ENCODE data around the gene CCL26. TPM values are rescaled to one million over a fixed set of nuclear protein-coding genes. Genes with fewer than 3 reads are reported as not detected.

CCL26 gene
- total RNA-seq: not detected in 2 replicates

GRCh38 chr7:75772081-75773077 is at the start of gene CCL26:
CCL26 (minus strand) TSS chr7:75772211; CDS start chr7:75772176, 35 bp downstream.
- intact Hi-C loops (cut with micrococcal nuclease): no loop called here

- intact Hi-C loops (cut with micrococcal nuclease): no loop called here
Observed at GRCh38 chr7:75820688-75821087, 48.7 kb upstream of the CCL26 start.

GRCh38 chr7:75819711-75820110 is 47.7 kb upstream of the CCL26 start:
- intact Hi-C loops (cut with micrococcal nuclease): no loop called here

- intact Hi-C loops (cut with micrococcal nuclease): no loop called here
Observed at GRCh38 chr7:75818472-75818871, 46.5 kb upstream of the CCL26 start.

GRCh38 chr7:75817116-75817515 is 45.1 kb upstream of the CCL26 start:
- intact Hi-C loops (cut with micrococcal nuclease): no loop called here

GRCh38 chr7:75815418-75816064 is 43.5 kb upstream of the CCL26 start:
- intact Hi-C loops (cut with micrococcal nuclease): no loop called here

GRCh38 chr7:75814407-75814947 is 42.5 kb upstream of the CCL26 start:
- intact Hi-C loops (cut with micrococcal nuclease): no loop called here

- intact Hi-C loops (cut with micrococcal nuclease): no loop called here
Observed at GRCh38 chr7:75813781-75814236, 41.8 kb upstream of the CCL26 start, which contains the start of gene CCL24. CCL24 (minus strand) TSS chr7:75813806; CDS start chr7:75813715, 91 bp downstream.

GRCh38 chr7:75813084-75813483 is 41.1 kb upstream of the CCL26 start:
- intact Hi-C loops (cut with micrococcal nuclease): no loop called here

GRCh38 chr7:75811894-75812678 is 40.1 kb upstream of the CCL26 start:
- intact Hi-C loops (cut with micrococcal nuclease): no loop called here

GRCh38 chr7:75809396-75809795 is 37.4 kb upstream of the CCL26 start:
- intact Hi-C loops (cut with micrococcal nuclease): no loop called here

GRCh38 chr7:75808106-75808505 is 36.1 kb upstream of the CCL26 start:
- intact Hi-C loops (cut with micrococcal nuclease): no loop called here

- intact Hi-C loops (cut with micrococcal nuclease): no loop called here
Observed at GRCh38 chr7:75807452-75807851, 35.4 kb upstream of the CCL26 start.

GRCh38 chr7:75806560-75807307 is 34.7 kb upstream of the CCL26 start:
- intact Hi-C loops (cut with micrococcal nuclease): no loop called here

- intact Hi-C loops (cut with micrococcal nuclease): no loop called here
Observed at GRCh38 chr7:75804705-75805104, 32.7 kb upstream of the CCL26 start.

- intact Hi-C loops (cut with micrococcal nuclease): no loop called here
Observed at GRCh38 chr7:75804004-75804403, 32.0 kb upstream of the CCL26 start.

- intact Hi-C loops (cut with micrococcal nuclease): no loop called here
Observed at GRCh38 chr7:75802552-75802821, 30.5 kb upstream of the CCL26 start.

GRCh38 chr7:75798770-75799169 is 26.8 kb upstream of the CCL26 start:
- intact Hi-C loops (cut with micrococcal nuclease): no loop called here

GRCh38 chr7:75796420-75796819 is 24.4 kb upstream of the CCL26 start:
- intact Hi-C loops (cut with micrococcal nuclease): no loop called here

- intact Hi-C loops (cut with micrococcal nuclease): no loop called here
Observed at GRCh38 chr7:75795831-75796285, 23.8 kb upstream of the CCL26 start.

GRCh38 chr7:75793676-75794075 is 21.7 kb upstream of the CCL26 start:
- intact Hi-C loops (cut with micrococcal nuclease): no loop called here
